Measurements from ENCODE around the gene RAB24.

GRCh38 chr5:177320879-177321278, 17.4 kb upstream of the RAB24 start:
- TF ChIP-seq CTCF (IDR thresholded peaks at IDR 0.05 in 4 of 5, conservative IDR thresholded peaks at IDR 0.05 in 1 of 5) (no peak), POLR2A (IDR thresholded peaks at IDR 0.05) (no peak)

All from gastrocnemius medialis (tissue), 4 donors.